GM18520 (cell line): ENCODE measurements around the gene NUP37.

Experiments
- ATAC-seq: cut with Tn5 transposase; IDR thresholded peaks from one replicate; pipeline ENCODE4 v1.9.1; 2021; ENCODE audit not compliant: unreplicated experiment

Gene NUP37

GRCh38 chr12:102031852-102032251, 88.1 kb downstream of the NUP37 start:
- no peak for ATAC-seq

GRCh38 chr12:102029141-102029540, 90.8 kb downstream of the NUP37 start:
- no peak for ATAC-seq

GRCh38 chr12:102026728-102027127, 93.2 kb downstream of the NUP37 start:
- ATAC-seq = no peak

GRCh38 chr12:102024765-102025164, 95.1 kb downstream of the NUP37 start:
- no peak for ATAC-seq

GRCh38 chr12:102023343-102023930, 96.5 kb downstream of the NUP37 start:
- ATAC-seq = no peak
